ENCODE data around the gene CRAMP1.

Gene CRAMP1

DNA sequence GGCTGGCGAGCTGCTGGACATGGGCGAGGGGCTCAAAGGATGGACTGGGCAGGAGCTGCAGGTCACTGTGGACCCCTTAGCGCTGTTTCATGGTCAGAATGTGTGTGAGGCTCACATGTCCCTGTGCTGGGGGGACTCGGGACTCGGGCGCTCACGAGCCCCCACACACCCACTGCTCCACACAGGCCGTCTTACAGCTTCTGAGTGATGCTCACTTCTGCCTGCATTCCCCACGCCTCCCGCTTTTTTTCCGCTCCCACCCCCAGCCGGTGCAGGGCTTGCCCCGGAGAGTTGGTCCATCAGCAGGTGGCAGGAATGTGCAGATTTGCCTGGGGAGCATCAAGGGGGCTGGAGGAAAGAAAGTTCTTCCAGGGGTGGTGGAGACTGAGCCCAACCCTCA, 45.7 kb downstream of the CRAMP1 start:
- no peak for DNase-seq

DNA sequence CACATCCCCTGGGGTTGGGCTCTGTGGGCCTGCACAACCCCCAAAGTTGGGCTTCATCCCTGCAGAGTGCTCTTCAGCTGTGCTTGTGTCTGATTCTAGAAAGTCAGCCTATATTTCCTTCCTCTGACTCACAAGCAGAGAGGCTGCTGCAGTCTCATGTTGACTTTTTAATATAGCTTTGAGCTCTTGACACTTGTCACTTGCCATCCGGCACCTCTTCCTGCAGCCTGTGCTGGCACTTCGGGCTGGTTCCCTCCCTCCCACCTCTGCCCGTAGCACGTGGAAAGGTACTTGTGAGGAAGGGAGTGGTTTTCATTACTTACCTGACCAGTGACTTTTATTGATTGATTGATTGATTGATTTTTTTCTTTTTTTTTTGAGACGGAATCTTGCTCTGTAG, 46.9 kb downstream of the CRAMP1 start:
- no peak for DNase-seq

DNA sequence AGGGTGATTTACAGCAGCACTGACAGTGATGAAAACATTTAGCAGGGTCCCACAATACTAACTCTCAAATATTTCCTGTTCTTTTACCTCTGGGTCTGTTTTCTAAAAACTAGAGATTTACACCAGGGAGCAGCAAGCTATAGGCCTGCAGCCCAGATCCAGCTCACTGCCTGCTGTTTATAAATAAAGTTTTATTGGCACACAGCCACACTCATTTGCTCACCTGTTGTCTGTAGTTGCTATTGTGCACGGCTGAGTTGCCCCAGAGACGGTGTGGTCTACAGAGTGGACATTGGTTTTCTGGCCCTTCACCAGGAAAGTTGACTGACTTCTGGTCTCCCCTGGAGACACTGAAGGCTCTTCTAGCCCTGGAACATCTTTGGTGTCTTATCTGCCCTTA, 49.7 kb downstream of the CRAMP1 start:
- DNase-seq = no peak

DNA sequence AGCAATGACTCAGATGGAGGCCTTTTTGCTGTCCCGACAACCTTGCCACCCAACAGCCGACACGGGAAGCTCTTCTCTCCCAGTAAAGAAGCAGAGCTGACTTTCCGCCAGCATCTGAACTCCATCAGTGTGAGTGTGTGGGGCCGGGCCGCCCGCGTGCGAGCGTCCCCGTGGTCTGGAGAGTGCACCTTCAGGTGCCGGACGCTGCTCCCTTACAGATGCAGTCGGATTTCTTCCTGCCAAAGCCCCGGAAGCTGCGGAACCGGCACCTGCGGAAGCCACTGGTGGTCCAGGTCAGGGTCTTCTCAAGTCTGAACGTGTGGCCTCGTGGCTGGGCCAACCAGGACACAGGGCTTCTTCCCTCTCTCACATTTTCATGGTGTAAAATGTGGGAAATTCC, 50.4 kb downstream of the CRAMP1 start:
- no peak for DNase-seq

DNA sequence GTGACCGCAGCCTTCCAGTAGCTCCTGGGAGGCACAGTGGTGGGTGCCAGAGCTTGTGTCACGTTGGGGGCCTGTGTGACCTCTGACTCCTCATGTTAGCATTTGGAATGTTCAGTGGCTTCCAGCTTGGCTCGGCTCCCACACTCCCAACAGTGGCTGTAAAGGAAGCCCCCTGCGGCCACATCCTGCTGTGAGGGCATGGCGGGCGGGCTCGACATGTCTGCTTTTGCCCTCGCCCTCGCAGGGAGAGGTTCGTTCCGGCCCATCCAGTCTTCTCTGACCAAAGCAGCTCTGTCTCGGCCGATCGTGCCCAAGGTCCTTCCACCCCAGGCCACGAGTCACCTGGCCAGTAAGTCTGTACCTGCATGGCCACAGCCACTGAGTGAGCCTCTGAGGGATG, 53.7 kb downstream of the CRAMP1 start:
- no peak for DNase-seq

DNA sequence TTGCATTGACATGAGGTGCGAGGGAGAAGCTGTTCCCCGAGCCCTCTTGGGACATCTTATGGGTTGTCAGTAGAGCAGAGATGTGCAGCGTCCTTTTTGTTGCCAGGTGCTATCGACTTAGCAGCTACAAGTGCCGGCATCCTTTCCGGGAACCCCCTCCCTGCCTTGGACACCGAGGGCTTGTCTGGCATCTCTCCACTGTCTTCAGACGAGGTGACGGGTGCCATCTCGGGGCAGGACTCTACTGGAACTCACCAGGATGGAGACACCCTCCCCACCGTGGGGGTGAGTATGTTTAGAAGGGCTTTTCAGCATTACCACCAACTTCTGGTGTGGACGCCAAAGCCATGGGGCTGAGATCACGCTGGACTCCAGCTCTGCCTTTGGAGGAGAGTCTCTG, 54.2 kb downstream of the CRAMP1 start:
- no peak for DNase-seq

DNA sequence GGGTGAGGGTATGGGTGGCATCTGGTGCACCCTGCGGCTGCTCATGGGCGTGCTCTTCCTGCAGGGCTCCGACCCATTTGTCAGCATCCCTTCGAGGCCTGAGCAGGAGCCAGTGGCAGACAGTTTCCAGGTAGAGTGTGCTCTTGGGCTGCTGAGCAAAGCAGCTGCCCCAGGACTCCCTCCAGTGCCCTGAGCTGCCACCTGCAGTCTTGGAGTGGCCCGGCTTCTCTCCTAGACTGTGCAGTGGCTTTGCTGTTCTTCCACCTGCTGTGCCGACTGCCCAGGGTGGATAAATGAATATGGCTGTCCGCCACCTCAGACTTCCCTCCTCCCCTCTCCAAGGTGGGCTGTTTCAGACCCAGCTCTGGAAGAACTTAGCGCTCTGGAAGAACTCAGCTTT, 55.1 kb downstream of the CRAMP1 start:
- DNase-seq = no peak

DNA sequence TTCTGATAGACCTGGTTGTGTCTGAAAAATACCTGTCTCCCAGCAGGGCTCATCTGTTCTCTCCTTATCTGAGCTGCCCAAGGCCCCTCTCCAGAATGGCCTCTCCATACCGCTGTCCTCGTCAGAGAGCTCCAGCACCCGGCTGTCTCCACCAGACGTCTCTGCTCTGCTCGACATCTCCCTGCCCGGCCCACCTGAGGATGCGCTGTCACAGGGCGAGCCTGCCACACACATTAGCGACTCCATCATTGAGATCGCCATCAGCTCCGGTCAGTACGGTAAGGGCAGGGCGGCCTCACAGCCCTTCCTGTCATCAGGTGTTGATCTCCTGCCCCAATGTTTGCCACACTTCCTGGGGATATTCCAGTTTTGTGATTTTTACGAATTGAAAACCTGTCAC, 55.8 kb downstream of the CRAMP1 start:
- no peak for DNase-seq

DNA sequence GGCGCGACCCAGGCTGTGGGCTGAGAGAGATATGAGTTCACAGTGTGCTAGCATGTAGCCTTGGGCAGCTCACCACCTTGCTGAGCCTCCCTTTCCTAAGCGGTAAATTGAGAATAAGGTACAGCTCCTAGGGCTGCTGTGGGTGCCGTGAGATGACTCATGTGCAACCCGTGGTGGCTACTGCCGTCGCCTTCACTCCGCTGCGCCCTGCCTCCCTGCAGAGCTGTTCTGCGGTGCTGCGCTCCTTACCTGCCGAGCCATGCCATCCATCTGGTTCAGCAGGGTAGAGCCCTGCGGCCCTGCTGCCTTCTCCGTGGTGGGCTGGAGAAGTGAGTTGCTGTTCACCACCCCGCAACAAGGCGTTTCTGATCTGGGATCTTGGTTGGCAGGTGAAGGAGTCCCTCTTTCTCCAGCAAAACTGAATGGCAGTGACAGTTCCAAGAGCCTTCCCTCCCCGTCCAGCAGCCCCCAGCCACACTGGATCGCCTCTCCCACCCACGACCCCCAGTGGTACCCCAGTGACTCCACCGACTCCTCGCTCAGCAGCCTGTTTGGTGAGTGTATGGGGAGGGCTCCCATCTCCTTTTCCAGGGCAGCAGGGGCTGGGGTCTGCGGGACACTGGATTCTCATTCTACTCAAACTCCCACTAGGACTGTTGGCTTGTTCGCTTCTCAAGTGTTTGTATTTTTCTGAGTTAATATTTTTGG, 56.6 kb downstream of the CRAMP1 start:
- DNase-seq = no peak

DNA sequence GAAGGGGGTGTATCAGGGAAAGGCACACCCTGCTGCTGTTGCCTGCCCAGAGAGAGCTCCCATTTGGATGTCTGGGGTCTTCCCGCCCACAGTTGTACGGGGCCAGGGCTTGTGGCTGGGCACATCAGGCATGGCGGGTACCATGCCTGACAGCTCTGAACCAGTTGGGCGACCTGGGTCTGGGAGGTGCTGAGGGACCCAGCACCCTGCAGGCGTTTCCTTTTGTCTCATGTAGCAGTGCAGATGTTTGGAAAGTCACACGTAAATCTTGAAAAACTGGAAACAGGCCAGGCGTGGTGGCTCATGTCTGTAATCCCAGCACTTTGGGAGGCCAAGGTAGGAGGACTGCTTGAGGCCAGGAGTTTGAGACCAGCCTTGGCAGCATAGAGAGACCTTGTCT, 57.5 kb downstream of the CRAMP1 start:
- DNase-seq = no peak

DNA sequence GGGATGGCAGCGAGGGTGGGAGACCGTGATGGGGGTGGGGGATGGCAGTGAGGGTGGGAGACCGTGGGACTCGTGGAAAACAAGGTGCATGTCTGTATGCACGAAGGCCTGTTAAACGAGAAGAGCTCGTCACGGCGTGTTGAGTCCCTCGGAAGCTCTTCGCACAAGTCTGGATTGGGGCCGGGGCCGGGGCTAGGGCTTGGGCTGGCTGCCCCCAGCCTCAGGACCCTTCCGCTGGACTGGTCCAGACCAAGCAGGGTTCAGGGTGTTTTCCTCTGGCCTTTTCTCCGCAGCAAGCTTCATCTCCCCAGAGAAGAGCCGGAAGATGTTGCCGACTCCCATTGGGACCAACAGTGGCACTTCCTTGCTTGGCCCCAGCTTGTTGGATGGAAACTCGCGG, 58.2 kb downstream of the CRAMP1 start:
- no peak for DNase-seq

DNA sequence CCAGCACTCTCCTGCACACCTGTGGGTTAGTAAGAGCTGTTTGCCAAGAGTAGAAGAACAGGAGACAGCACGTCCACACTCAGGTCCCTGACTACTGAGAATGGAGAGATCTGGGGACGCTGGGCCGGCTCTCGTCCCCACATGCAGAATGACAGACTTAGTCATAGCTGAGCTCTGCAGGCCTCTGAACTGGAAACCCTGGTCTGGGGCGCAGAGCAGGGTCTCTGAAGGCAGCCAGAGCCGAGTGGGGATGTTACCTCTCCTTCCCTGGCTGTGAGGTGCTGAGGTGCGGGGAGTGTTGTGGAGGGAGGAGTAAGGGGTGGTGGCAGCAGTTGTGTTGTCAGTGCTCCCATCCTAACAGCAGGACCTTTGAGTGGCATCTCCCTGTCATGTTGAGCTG, 58.7 kb downstream of the CRAMP1 start:
- DNase-seq = no peak

DNA sequence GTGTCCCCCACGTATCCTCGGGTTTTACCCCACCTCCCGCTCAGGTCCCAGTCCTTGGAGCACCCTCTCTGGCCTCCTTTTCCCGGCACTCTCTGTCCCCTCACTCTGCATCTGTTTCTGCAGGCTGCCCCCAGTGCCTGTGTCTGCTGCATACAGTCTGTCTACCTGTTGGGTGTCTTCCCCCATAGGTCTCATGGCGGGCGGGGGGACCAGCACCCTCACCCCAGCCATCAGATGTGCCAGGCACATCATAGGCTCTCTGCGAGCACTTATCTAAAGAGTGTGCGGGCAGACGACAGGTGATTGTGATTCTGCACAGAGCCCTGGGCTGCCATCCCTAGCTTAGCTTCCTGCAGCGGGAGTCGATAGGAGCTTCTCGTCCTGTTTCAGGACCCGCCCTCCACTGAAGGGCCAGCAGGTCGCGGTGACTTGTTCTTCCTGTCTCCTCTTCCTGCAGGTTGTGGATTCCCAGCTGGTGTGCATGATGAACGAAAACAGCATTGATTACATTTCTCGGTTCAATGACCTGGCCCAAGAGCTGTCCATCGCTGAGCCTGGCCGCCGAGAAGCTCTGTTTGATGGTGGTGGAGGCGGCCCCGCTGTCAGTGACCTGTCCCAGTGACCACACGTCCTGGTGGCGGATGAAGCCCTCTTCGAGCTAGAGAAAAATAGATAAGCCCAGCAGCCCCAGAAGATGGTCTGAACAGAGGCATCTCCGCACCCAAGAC, 61.4 kb downstream of the CRAMP1 start:
- no peak for DNase-seq

DNA sequence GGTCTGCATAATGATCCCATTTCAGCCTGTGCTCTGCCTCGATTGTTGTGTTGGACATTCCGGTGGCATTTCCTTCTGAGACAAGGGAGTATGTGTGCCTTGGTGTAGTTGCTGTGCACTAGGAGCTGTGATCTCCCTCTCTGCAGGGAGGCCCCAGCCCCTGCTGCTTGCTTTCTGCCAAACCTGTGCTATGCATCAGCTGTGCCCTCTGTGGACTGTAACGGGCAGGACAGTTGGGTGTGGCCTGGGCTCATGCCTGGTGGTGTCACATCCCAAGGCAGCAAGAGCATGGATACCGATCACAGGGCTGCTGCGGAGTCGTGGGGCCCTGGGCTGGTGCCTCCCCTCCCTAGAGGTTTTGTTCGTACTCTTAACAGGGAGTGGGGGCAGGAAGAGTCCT, 62.1 kb downstream of the CRAMP1 start:
- DNase-seq = no peak

DNA sequence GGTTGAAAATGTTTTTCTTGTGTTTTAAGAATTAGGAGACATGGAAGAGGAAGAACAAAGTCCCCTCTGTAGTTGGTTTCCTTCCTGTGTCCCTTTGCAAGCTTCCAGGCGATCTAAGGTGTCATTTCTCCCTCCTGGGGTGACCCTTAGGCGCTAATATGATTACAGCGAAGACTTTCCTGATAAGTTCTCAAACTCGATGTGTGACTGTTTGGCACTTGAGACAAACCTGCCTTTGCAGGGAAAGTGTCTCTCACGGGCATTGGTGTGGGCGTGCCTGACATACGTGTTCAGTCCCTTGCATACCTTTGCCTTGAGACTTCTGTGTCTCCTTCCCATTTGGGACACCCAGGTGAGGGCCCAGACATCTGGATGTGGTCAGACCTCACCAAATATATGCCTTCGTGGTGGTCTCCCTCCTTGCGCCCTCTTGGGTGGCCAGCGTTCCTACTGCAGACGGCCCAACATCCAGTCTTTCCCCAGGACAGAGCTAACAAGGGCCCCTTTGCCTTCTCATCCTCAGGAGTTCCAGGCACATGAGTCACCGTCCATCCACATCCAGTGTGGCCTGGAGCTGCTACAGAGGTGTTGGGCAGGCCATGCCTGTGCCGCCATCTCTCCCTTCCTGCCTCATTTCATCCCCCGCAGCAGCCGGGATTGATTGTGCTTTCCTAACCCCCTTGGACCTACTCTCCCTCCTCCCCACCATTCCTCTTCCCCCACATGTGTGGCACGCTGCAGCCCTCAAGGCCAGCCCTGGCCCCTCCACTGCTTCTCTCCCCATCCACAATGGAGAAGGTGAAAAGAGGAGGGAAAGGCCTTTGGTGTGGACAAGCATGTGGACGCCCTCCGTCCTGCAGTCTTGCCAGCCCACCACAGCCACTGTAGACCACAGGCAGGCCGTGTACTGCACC, 62.8 kb downstream of the CRAMP1 start:
- DNase-seq = peak; percentile 47

DNA sequence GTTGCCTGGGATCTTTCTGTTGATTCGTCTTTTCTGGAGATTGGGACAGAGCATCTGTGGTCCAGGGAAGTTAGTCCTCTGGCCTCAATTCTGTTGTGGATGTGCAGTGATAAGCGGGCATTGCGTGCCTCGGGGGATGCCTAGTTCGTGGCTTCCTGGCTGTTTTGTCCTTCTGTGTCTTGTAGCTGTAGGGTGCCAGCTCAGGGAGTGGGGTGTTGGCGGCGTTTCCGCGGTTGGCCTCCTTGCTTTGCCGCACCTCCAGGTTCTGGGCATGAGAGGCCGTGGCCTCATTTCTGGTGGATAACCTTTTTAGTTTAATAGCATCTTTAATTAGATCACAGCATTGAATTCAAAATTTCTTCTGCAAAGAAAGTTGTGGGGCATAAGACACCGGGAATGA, 64.5 kb downstream of the CRAMP1 start:
- DNase-seq = no peak

DNA sequence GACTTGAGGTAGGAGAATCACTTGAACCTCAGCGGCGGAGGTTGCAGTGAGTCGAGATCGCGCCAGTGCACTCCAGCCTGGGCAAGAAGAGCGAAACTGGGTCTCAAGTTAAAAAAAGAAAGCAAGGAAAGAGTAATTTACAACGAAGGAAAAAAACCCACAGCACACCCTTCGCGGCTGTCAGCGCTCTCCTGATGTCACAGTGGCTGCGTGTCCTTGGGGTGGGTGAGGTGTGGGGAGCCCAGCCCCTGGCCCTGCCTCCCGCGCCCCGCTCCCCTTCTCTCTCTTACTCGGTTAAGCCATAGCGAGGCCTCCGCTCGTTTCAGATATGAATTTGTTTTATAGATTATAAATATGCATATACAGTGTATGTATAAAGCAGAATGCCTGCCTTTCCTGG, 65.2 kb downstream of the CRAMP1 start:
- DNase-seq = no peak

DNA sequence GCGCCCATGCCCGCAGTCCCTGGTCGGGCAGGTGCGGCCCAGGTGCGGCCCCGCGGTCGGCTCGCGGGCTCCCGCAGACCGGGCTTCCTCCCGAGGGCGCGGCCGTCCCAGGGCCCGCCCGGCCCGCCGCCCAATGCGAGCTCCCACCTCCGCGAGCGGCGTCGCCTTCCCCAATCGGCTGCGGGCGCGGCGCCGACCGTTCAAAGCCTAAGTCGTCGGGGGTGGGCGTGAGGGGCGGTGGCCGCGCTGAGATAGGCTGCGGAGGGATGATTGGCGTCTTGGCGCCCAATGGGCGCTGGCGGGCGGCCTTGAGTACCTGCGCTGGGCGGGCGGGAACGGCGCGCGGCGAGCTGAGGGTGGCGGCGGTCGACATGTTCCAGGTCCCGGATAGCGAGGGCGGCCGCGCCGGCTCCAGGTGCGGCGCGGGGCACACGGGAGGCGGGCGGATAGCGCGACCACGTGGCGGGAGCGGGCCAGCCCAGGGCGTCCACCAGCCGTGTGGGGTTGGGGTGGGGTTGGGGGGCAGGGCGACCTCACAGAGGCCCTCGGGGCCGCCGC, 65.9 kb downstream of the CRAMP1 start, which contains the start of gene JPT2:
Gene JPT2 (plus strand): TSS at position 338 of the 558 bp plus-strand sequence. CDS start 34 bp downstream, at position 372.
- peak; percentile 95 for DNase-seq

DNA sequence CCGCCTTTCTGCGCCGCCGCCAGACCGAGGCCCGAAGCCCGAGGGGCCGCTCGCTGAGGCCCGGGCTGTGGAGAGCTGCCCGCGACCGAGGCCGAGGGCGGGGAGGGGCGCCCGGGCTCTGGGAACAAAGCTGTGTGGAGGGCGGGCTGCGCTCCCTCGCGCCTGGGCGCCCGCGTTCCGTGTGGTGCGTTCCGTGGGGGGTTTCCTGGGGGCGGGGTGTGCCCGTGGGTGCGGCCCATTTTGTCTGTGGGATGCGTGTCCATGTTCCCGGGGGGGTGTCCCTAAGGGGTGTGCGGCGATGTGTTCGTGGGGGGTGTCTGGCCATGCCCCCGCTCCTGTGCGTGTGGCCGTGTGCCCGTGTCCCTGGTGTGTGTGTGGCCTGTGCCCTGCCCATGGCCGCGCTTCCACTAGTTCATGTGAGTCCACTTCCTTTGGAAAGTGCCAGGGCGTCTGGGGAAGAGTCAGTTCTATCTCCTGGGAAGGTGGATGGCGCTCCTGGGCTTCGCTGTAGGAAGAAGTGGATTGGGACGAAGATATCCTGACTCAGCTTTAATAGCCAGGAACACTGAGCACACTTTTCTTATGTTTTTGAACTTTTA, 66.4 kb downstream of the CRAMP1 start:
- DNase-seq = peak; percentile 28

DNA sequence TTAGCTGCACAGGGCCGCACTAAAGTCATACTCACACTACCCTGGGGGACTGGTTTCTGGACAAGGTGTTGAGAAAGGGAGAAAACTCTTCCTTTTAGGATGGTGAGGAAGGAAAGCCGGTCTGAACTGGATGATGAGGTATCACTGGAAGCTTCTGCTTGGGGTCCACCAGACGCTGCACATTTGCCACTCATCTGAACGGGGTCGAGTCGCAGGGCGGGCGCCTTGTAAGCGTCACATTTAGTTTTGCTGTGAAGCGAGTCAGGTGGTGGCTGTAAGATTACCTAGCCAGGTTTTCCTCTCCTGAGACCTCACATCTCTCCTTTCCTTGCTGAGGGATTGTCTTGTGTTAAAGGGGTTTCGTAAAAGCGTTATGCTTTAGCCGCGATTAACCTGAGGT, 68.2 kb downstream of the CRAMP1 start:
- no peak for DNase-seq

DNA sequence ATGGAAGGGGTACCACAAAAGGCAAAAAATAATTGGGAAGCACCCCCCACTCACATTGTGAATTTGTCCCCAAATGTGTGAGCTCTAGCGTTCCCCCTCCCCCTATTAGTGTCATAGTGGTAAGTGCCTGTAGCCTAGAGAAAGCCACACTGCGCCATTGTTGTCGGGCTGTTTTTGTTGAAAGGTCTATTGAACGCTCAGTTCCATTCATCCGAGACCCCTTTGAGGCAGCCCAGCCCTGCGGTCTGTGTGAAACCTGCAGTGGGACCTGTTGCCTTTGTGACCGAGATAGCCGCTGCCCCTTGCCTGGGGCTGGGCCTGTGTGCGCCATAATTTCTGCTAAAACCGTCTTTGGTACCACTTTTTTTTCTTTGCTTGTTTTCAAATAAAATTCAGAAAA, 68.9 kb downstream of the CRAMP1 start:
- no peak for DNase-seq
